Ovary (tissue), 3 donors: ENCODE measurements around the gene ATRN.

ENCODE experiments used
- CTCF ChIP-seq, 3 donors: fragments of 450-650 bp in 2 of 3; fragments of 200-600 bp in 1 of 3; IDR thresholded peaks; one replicate each; pipeline versions ENCODE4 v1.5.1 to v1.8.0; 2016 to 2022; ENCODE audit warnings: antibody characterized with exemption in 3 of 3, mild to moderate bottlenecking in 1 of 3
- POLR2A ChIP-seq: fragments of 450-650 bp; IDR thresholded peaks from one replicate; pipeline ENCODE4 v1.6.1; 2017; ENCODE audit warnings: antibody characterized with exemption, mild to moderate bottlenecking, moderate library complexity
- donor health status: DM: no; HTN: no; CAD: no.

GRCh38 chr20:3563133-3563532, 92.3 kb downstream of the ATRN start:
- TF ChIP-seq POLR2A (no peak), CTCF (IDR thresholded peaks at IDR 0.05) (no peak)
